GM20431 (cell line): ENCODE results near the gene DUS3L.
"Not testable (repeated sequence)": the region's sequence is repeated elsewhere in the genome, so short reads cannot be mapped to it uniquely, and the experiment has no call there.

Experiments
- in situ Hi-C: fragments of 300-500 bp; cut with MseI, MboI; formaldehyde crosslinking; loops from one replicate; pipeline ENCODE4 v1.15.0; 2020; ENCODE audit warnings: low sequenced_read_pairs; ENCODE audit not compliant: unreplicated experiment

The DUS3L gene

GRCh38 chr19:5782322-5782721 lies 8.6 kb downstream of the DUS3L start:
- in situ Hi-C loops: no loop called here

GRCh38 chr19:5780916-5781315 lies 10.0 kb downstream of the DUS3L start:
- in situ Hi-C loops: not testable (repeated sequence)

- in situ Hi-C loops: no loop called here
Observed at GRCh38 chr19:5778402-5778801, 12.6 kb downstream of the DUS3L start.

GRCh38 chr19:5775668-5776309 lies 15.2 kb downstream of the DUS3L start:
- in situ Hi-C loops: no loop called here

- in situ Hi-C loops: no loop called here
Observed at GRCh38 chr19:5774921-5775320, 16.0 kb downstream of the DUS3L start.

GRCh38 chr19:5773276-5773675 lies 17.7 kb downstream of the DUS3L start:
- in situ Hi-C loops: no loop called here

GRCh38 chr19:5772416-5772815 lies 18.5 kb downstream of the DUS3L start:
- in situ Hi-C loops: no loop called here

GRCh38 chr19:5767949-5768348 lies 23.0 kb downstream of the DUS3L start:
- in situ Hi-C loops: no loop called here

GRCh38 chr19:5765220-5765619 lies 25.7 kb downstream of the DUS3L start:
- in situ Hi-C loops: no loop called here

GRCh38 chr19:5762608-5763217 lies 28.2 kb downstream of the DUS3L start:
- in situ Hi-C loops: no loop called here

- in situ Hi-C loops: no loop called here
Observed at GRCh38 chr19:5753743-5754142, 37.2 kb downstream of the DUS3L start.

GRCh38 chr19:5751709-5752108 lies 39.3 kb downstream of the DUS3L start:
- in situ Hi-C loops: no loop called here

GRCh38 chr19:5749505-5749904 lies 41.5 kb downstream of the DUS3L start:
- in situ Hi-C loops: no loop called here

GRCh38 chr19:5748920-5749319 lies 42.0 kb downstream of the DUS3L start:
- in situ Hi-C loops: not testable (repeated sequence)

- in situ Hi-C loops: not testable (repeated sequence)
Observed at GRCh38 chr19:5744999-5745398, 46.0 kb downstream of the DUS3L start.

- in situ Hi-C loops: no loop called here
Observed at GRCh38 chr19:5743630-5744029, 47.3 kb downstream of the DUS3L start.

- in situ Hi-C loops: no loop called here
Observed at GRCh38 chr19:5742051-5742450, 48.9 kb downstream of the DUS3L start.

GRCh38 chr19:5738423-5738822 lies 52.5 kb downstream of the DUS3L start:
- in situ Hi-C loops: no loop called here
